OCI-M2 (cell line): ENCODE results near the gene NPBWR2.

Experiments
- DNase-seq: peaks from one replicate; lab custom pipeline; 2025; ENCODE audit not compliant: unreplicated experiment; lab: John Stamatoyannopoulos, UW

NPBWR2 gene

GRCh38 chr20:64058536-64058935, 48.8 kb downstream of the NPBWR2 start:
- no peak for DNase-seq

DNA sequence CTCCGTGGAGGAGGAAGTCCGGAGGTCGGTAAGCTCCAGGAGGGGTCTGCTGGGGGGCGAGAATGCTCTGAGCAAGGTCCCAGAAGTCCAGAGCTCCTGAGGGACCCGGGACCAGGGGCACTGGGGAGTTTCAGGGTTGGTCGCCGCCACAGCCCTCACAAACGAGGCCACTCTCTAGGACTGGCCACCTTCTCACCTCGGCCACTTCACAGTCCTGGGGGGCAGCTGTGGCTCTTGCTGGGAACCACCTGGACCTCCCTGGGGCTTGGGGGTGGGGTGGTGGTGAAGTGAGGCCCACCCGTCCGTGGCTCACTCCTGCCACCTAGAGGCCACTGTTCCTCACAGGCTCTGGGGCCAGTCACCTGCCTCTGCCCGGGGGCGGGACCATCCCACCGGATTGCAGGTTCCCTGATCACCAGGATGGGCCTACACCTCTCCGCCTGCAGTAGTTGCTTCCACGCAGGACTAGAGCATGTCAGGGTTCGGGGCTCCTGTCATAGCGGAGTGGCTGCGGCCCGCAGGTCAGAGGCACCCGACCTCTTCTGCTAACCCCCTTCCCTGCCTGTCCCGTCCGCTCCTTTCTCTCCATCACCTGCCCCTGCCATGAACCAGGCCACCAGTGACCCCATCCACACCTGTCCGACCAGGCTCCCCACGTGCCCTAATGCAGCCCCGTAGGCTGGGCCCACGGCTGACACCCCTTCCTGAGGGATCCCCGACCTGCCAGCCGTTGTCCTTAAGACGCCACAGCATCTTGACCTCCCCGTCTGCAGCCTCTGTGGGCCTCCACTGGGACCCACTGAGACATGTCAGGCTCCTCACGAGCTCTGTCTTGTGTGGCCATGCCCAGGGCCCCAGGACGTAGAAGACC, 49.5 kb downstream of the NPBWR2 start:
- DNase-seq, result no peak

DNA sequence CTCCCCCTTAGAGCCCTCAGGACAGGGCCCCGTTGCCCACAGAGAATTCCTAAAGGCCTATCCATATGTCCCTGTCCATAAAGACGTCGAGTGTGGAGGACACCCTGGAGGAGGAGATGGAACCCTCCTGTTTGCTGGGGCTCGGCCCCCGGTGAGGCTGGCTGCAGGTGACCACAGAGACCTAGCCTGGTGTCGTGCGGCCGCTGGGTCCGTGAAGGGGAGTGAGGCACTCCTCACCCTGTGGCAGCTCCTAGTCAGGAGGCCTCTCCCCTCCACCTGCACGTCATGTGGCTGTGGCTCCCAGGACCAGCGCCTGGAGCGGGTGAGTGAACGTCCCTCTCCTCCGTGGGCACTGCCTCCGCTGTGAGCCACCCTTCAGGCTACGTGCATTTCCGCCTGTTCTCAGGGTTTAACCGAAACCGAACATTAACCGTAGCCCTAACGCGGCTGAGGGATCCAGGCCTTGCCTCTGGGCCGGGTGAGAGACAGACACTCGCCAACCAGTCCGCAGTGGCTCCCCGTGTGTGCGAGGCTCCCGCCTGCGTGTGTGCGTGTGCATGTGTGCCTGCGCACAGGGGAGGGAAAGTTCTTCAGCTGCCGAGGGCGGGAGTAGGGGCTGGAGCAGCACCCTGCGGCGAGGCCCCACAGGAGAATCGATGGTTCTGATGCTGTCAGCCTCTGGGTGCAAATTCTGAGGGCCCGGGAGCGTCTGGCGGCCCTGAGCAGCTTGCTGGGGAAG, 50.3 kb downstream of the NPBWR2 start:
- no peak for DNase-seq

- DNase-seq, result no peak
Observed at GRCh38 chr20:64056639-64056888, 50.8 kb downstream of the NPBWR2 start.

DNA sequence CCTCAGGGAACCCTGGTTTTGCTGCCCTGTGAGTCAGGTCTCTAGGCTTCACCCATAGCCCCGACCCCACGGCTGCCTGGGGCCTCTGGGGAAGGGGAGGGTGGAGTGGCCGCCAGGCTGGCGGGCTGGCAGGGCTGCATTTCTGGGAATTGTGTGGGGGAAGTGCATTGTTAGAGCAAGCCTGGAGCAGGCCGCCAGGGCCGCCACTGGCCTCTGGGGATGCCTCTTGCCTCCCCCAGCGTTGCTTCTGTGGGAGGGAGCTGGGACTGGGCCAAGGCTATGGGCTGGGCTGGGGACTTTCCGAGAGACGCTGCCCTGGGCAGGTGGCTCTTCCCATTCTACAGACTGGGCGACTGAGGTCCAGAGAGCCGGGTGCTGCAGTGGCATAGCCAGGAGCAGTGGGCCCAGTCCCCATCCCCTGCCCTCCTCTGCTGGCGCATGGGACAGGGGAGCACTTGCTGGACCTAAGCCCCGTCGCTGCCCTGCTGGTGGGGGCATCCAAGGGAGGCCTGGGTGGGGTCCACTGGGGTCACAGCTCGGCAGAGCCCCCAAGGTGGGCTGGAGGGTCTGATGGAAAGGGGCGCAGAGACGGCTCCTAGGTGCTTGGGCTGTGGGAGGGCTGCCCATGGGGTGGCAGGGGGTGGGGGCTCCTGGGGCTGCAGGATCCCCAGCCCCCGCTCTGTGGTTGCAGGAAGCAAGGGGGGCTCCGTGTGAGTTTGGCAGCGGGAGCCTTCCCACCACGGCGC, 51.3 kb downstream of the NPBWR2 start:
- DNase-seq, result no peak

DNA sequence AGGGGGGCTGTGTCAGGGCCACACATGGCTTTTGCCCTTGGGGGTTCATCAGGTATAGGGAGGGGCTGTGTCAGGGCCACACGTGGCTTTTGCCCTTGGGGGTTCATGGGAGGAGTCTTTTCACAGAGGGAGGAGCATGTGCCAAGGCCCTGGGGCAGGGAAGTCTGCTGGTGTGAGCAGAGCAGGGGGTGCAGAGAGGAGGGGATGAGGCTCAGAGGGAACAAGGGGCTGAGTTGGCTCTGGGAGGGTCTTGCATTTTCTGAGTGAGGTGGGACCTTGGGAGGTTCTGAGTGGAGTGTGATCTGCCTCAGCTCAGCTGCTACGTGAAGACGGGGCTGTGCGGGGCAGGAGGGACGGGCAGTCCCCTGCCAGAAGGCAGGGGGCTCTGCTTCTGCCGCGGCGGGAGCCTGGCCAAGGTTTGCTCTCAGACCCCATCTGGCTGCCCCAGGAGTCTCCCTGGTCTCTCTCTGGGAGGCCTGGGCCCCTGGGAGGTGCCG, 51.9 kb downstream of the NPBWR2 start:
- no peak for DNase-seq

- DNase-seq, result no peak
Observed at GRCh38 chr20:64053841-64054661, 53.3 kb downstream of the NPBWR2 start.
